Keratinocyte (primary cell): ENCODE measurements around the gene GXYLT2. TPM values are rescaled to one million over a fixed set of nuclear protein-coding genes. Genes with fewer than 3 reads are reported as not detected.

Source experiments
- DNase-seq: peaks from one replicate; pipeline ENCODE4 v3.0.0-alpha.2; 2011; ENCODE audit warnings: low read depth, missing footprints, low spot score
- FAIRE-seq: peaks from 2 replicates; lab custom pipeline; 2011; peaks lifted over from hg19 to GRCh38; lab: Jason Lieb, UNC
- H2AFZ ChIP-seq: 2 replicates; pipeline ENCODE4 v1.6.0; 2012; ENCODE audit warnings: low read length, control low read depth, inconsistent platforms; ENCODE audit not compliant: control insufficient read depth
- H3K27ac ChIP-seq: 2 replicates; pipeline ENCODE4 v1.5.1; 2011; ENCODE audit warnings: low read length; ENCODE audit not compliant: control insufficient read depth, insufficient read depth
- H3K27me3 ChIP-seq: 3 replicates; pipeline ENCODE4 v1.6.0; 2011; ENCODE audit warnings: low read length; ENCODE audit not compliant: control insufficient read depth, insufficient read depth; ENCODE audit errors: extremely low read depth
- H3K36me3 ChIP-seq, 2 experiments: 2 replicates in 1 of 2; 3 replicates in 1 of 2; pipeline ENCODE4 v1.5.1; 2011; ENCODE audit warnings: low read length in 2 of 2, mild to moderate bottlenecking in 1 of 2; ENCODE audit not compliant: control insufficient read depth in 2 of 2, insufficient read depth in 2 of 2; ENCODE audit errors: extremely low read depth in 1 of 2
- H3K4me1 ChIP-seq: 3 replicates; pipeline ENCODE4 v1.5.1; 2011; ENCODE audit warnings: low read length; ENCODE audit not compliant: control insufficient read depth, insufficient read depth; ENCODE audit errors: extremely low read depth
- H3K4me2 ChIP-seq: 3 replicates; pipeline ENCODE4 v1.6.0; 2011; ENCODE audit warnings: low read depth, low read length; ENCODE audit not compliant: control insufficient read depth, insufficient read depth; ENCODE audit errors: extremely low read depth
- H3K4me3 ChIP-seq, 3 experiments: fragments of 200-600 bp in 1 of 3; sonication (generic) in 1 of 3; 2 replicates in 2 of 3; 3 replicates in 1 of 3; pipeline ENCODE4 v1.5.1; 2011 to 2016; ENCODE audit warnings: low read length in 3 of 3, mild to moderate bottlenecking in 3 of 3, control low read depth in 2 of 3, inconsistent platforms in 1 of 3, low read depth in 1 of 3, mixed read lengths in 1 of 3, mixed run types in 1 of 3, moderate library complexity in 1 of 3; ENCODE audit not compliant: control insufficient read depth in 2 of 3, insufficient read depth in 2 of 3; ENCODE audit errors: extremely low read depth in 1 of 3
- H3K79me2 ChIP-seq: 2 replicates; pipeline ENCODE4 v1.6.0; 2012; ENCODE audit warnings: low read length; ENCODE audit not compliant: control insufficient read depth, insufficient read depth
- H3K9ac ChIP-seq: 3 replicates; pipeline ENCODE4 v1.6.0; 2011; ENCODE audit warnings: low read length; ENCODE audit not compliant: control insufficient read depth, insufficient read depth; ENCODE audit errors: extremely low read depth
- H3K9me1 ChIP-seq: 3 replicates; pipeline ENCODE4 v1.6.0; 2011; ENCODE audit warnings: low read length; ENCODE audit not compliant: control insufficient read depth, insufficient read depth; ENCODE audit errors: extremely low read depth
- H3K9me3 ChIP-seq: 2 replicates; pipeline ENCODE4 v1.5.1; 2012; ENCODE audit warnings: low read depth, low read length; ENCODE audit not compliant: control insufficient read depth
- H4K20me1 ChIP-seq: 3 replicates; pipeline ENCODE4 v1.6.0; 2011; ENCODE audit warnings: low read length; ENCODE audit not compliant: control insufficient read depth, insufficient read depth; ENCODE audit errors: extremely low read depth
- EZH2 ChIP-seq: IDR thresholded peaks from one replicate; pipeline ENCODE4 v1.6.1; 2012; ENCODE audit warnings: inconsistent platforms, mild to moderate bottlenecking, low read length, moderate library complexity
- dilution Hi-C: fragments of 300-500 bp; cut with MboI; formaldehyde crosslinking; loops from one replicate; pipeline ENCODE4 v1.7.0; 2020; ENCODE audit warnings: low sequenced_read_pairs; ENCODE audit not compliant: extremely low pct_ligation_motif_present
- polyA plus RNA-seq, 5 experiments: library from polyadenylated mRNA; depleted of rRNA in 3 of 5; stranded (reverse) in 3 of 5; stranded (forward) in 1 of 5; unstranded in 1 of 5; fragments of >200 nt; gene quantifications; 1 replicate in 1 of 5; 2 replicates in 3 of 5; 3 replicates in 1 of 5; pipeline versions ENCODE4 v1.2.1 to v1.2.3, GENCODE V29; 2011 to 2012; ENCODE audit warnings: missing spikeins in 2 of 5, low read depth in 1 of 5, low replicate concordance in 1 of 5
- TF ChIP-seq, protein P1 (sequence below), 3 experiments: IDR thresholded peaks in 1 of 3; conservative IDR thresholded peaks in 1 of 3; optimal IDR thresholded peaks in 1 of 3; 2 replicates in 2 of 3; 3 replicates in 1 of 3; pipeline versions ENCODE3 to v1.5.1; 2011; ENCODE audit warnings: low read length in 3 of 3, mild to moderate bottlenecking in 3 of 3, moderate library complexity in 2 of 3, control low read depth in 1 of 3, inconsistent platforms in 1 of 3; ENCODE audit not compliant: insufficient read depth in 2 of 3; ENCODE audit errors: extremely low read depth in 1 of 3

The GXYLT2 gene
- polyA plus RNA-seq, 1 donor (not counting 4 experiments of a cell fraction or from before 2014, with no cell fraction given) = 1.4 TPM

DNA sequence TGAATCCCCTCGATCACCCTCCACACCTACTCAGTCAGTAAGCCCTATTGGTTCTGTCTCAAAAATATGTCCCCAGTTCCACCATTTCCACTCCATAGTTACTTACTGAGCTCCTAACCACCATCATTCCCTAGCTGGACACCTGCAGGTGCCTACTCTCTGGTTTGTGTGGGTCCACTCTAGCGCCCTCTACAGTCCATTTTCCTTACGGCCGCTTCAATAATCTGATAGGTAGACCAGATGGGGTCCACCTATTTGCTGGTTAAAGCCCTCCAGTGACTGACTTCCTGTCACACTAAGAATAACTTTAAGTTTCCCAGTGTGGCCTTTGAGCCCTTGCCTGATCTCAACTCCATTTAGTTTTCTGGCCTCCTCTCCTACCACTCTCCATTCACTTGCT, 5.0 kb downstream of the GXYLT2 start:
- no peak overlapping the region for H2AFZ ChIP-seq
- H3K4me1 ChIP-seq = peaks cover 21% of the 10 kb centered on the region
- no peak overlapping the region for H3K27ac ChIP-seq
- no peaks in the 10 kb centered on the region for H3K9me1 ChIP-seq
- no peaks in the 10 kb centered on the region for H3K79me2 ChIP-seq
- TF ChIP-seq, protein P1, sequence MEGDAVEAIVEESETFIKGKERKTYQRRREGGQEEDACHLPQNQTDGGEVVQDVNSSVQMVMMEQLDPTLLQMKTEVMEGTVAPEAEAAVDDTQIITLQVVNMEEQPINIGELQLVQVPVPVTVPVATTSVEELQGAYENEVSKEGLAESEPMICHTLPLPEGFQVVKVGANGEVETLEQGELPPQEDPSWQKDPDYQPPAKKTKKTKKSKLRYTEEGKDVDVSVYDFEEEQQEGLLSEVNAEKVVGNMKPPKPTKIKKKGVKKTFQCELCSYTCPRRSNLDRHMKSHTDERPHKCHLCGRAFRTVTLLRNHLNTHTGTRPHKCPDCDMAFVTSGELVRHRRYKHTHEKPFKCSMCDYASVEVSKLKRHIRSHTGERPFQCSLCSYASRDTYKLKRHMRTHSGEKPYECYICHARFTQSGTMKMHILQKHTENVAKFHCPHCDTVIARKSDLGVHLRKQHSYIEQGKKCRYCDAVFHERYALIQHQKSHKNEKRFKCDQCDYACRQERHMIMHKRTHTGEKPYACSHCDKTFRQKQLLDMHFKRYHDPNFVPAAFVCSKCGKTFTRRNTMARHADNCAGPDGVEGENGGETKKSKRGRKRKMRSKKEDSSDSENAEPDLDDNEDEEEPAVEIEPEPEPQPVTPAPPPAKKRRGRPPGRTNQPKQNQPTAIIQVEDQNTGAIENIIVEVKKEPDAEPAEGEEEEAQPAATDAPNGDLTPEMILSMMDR (optimal IDR thresholded peaks at IDR 0.05 in 1 of 3, IDR thresholded peaks at IDR 0.05 in 1 of 3, conservative IDR thresholded peaks at IDR 0.05 in 1 of 3; ENCODE audit: extremely low read depth in 1 of 3, insufficient read depth in 2 of 3, low read length in 3 of 3) = peak; percentile 7 to 26 (median 13)
- TF ChIP-seq EZH2 = no peak
- H3K9me3 ChIP-seq = no peaks in the 10 kb centered on the region
- no peaks in the 10 kb centered on the region for H3K27me3 ChIP-seq
- no peaks in the 10 kb centered on the region for H3K36me3 ChIP-seq
- dilution Hi-C loops = no loop called here
- H3K4me2 ChIP-seq = no peak overlapping the region
- DNase-seq = no peak
- H3K9ac ChIP-seq = no peak overlapping the region
- no peak overlapping the region for H3K4me3 ChIP-seq
- FAIRE-seq = no peak
- H4K20me1 ChIP-seq = no peaks in the 10 kb centered on the region

DNA sequence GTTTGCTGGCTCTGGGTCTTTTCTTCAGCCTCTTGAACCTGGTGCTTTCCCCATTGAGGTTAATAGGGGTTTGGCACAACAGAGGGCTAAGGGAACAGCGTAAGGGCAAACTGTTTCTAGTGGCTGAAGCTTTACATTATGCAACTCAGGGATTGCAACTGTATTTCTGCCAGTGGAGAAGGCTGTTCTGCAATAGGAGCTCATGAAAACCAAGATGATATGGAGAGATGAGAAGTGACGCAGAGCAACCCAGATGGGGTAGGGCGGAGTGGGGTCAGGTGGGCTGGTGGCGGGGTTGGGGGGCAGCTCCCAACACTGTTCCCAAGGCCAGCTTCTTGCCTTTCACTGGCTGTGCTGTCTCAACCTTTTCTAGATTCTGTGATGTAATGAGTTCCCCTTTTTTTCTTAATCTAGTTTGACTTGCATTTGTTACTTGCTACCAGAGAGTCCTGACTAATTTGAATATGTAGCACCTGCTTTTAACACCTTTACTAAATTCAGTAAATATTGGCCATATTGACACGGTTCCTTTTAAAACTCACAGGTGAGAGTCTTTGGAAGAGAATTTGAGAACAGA, 7.2 kb downstream of the GXYLT2 start:
- Histone ChIP-seq H3K36me3 (no peaks in the 10 kb centered on the region), H3K4me2 (no peak overlapping the region), H3K27me3 (no peaks in the 10 kb centered on the region), H3K4me1 (peaks cover 17% of the 10 kb centered on the region), H3K27ac (no peak overlapping the region), H3K79me2 (no peaks in the 10 kb centered on the region), H2AFZ (no peak overlapping the region), H3K9ac (no peak overlapping the region), H3K4me3 (no peak overlapping the region), H3K9me1 (no peaks in the 10 kb centered on the region), H3K9me3 (no peaks in the 10 kb centered on the region), H4K20me1 (no peaks in the 10 kb centered on the region)
- dilution Hi-C loops = no loop called here
- FAIRE-seq = no peak
- DNase-seq = no peak
- TF ChIP-seq, protein P1 (optimal IDR thresholded peaks at IDR 0.05 in 1 of 3, IDR thresholded peaks at IDR 0.05 in 1 of 3, conservative IDR thresholded peaks at IDR 0.05 in 1 of 3; ENCODE audit: extremely low read depth in 1 of 3, insufficient read depth in 2 of 3, low read length in 3 of 3) = no peak
- no peak for TF ChIP-seq EZH2
